H1 (cell line): ENCODE data around the gene SIX1. TPM values are rescaled to one million over a fixed set of nuclear protein-coding genes. Genes with fewer than 3 reads are reported as not detected.

Source experiments
- CTCF ChIA-PET: fragments of 300-600 bp; sonication (Branson Sonifier 250); formaldehyde crosslinking; loops from one replicate; lab custom pipeline; 2021; ENCODE audit not compliant: partially characterized antibody; lab: Charles Lee
- POLR2A ChIA-PET: fragments of 300-600 bp; sonication (Branson Sonifier 250); formaldehyde crosslinking; loops from one replicate; lab custom pipeline; 2021; ENCODE audit warnings: inconsistent platforms; ENCODE audit not compliant: partially characterized antibody; lab: Charles Lee
- DNase-seq, 2 experiments: peaks; one replicate each; pipeline versions ENCODE4 v3.0.0 to v3.0.0-alpha.2; 2010 to 2022; ENCODE audit warnings: low spot score in 2 of 2, low read depth in 1 of 2, mixed read lengths in 1 of 2
- FAIRE-seq: peaks from 2 replicates; lab custom pipeline; 2011; peaks lifted over from hg19 to GRCh38; lab: Jason Lieb, UNC
- H2AFZ ChIP-seq: 2 replicates; pipeline ENCODE4 v1.8.1; 2012; ENCODE audit warnings: low read length, inconsistent platforms
- H2AK5ac ChIP-seq: 2 replicates; pipeline ENCODE4 v1.6.1; 2013; ENCODE audit warnings: low read depth, low read length
- H2BK120ac ChIP-seq: replicated peaks from 2 replicates; pipeline ENCODE3; 2013; ENCODE audit warnings: low read depth, low read length, inconsistent platforms
- H2BK12ac ChIP-seq: 2 replicates; pipeline ENCODE4 v1.6.1; 2013; ENCODE audit warnings: low read depth, low read length
- H2BK15ac ChIP-seq: 2 replicates; pipeline ENCODE4 v1.6.1; 2013; ENCODE audit warnings: low read length
- H2BK20ac ChIP-seq: 2 replicates; pipeline ENCODE4 v1.6.1; 2013; ENCODE audit warnings: low read length
- H2BK5ac ChIP-seq: 2 replicates; pipeline ENCODE4 v1.6.1; 2013; ENCODE audit warnings: low read depth, low read length
- H3K14ac ChIP-seq: 2 replicates; pipeline ENCODE4 v1.6.1; 2013; ENCODE audit warnings: inconsistent platforms; ENCODE audit not compliant: insufficient read length
- H3K18ac ChIP-seq: 2 replicates; pipeline ENCODE4 v1.6.1; 2013; ENCODE audit warnings: low read length; ENCODE audit errors: extremely low read depth
- H3K23ac ChIP-seq: 2 replicates; pipeline ENCODE4 v1.6.1; 2013; ENCODE audit warnings: inconsistent platforms; ENCODE audit not compliant: insufficient read length
- H3K23me2 ChIP-seq: 2 replicates; pipeline ENCODE4 v1.6.1; 2013; ENCODE audit warnings: low read depth, low read length
- H3K27ac ChIP-seq: 2 replicates; pipeline ENCODE4 v1.6.1; 2011; ENCODE audit warnings: low read depth, low read length, inconsistent platforms
- H3K27me3 ChIP-seq, 4 experiments: replicated peaks in 1 of 4; 1 replicate in 1 of 4; 2 replicates in 3 of 4; pipeline versions ENCODE4 v1.6.1 to v1.8.1; 2011 to 2013; ENCODE audit warnings: low read length in 3 of 4, mild to moderate bottlenecking in 3 of 4, inconsistent platforms in 2 of 4, mixed read lengths in 2 of 4, moderate library complexity in 1 of 4; ENCODE audit not compliant: control insufficient read depth in 3 of 4, insufficient read depth in 3 of 4; ENCODE audit errors: extremely low read depth in 1 of 4
- H3K36me3 ChIP-seq, 4 experiments: 2 replicates each; pipeline versions ENCODE4 v1.6.1 to v1.8.1; 2011 to 2013; ENCODE audit warnings: mild to moderate bottlenecking in 4 of 4, low read length in 3 of 4, moderate library complexity in 2 of 4, control low read depth in 1 of 4, inconsistent platforms in 1 of 4; ENCODE audit not compliant: insufficient read depth in 4 of 4, control insufficient read depth in 2 of 4
- H3K4ac ChIP-seq: replicated peaks from 2 replicates; pipeline ENCODE3; 2013; ENCODE audit warnings: low read length, low read depth, mixed read lengths, inconsistent platforms; ENCODE audit not compliant: insufficient read length
- H3K4me1 ChIP-seq, 4 experiments: replicated peaks in 1 of 4; 1 replicate in 1 of 4; 2 replicates in 3 of 4; pipeline versions ENCODE4 v1.6.1 to v1.8.1; 2011 to 2013; ENCODE audit warnings: low read length in 3 of 4, inconsistent platforms in 2 of 4, mixed read lengths in 1 of 4; ENCODE audit not compliant: insufficient read depth in 4 of 4, control insufficient read depth in 3 of 4
- H3K4me2 ChIP-seq, 2 experiments: 2 replicates each; pipeline versions ENCODE4 v1.6.1 to v1.8.1; 2011 to 2013; ENCODE audit warnings: low read depth in 2 of 2, low read length in 2 of 2, control low read depth in 1 of 2, inconsistent platforms in 1 of 2, mild to moderate bottlenecking in 1 of 2; ENCODE audit not compliant: insufficient read depth in 1 of 2
- H3K4me3 ChIP-seq, 4 experiments: fragments of 200-600, 300-600 bp in 1 of 4; sonication (generic), shearing (Covaris generic), sonication (Bioruptor Twin) in 1 of 4; 2 replicates each; pipeline versions ENCODE4 v1.5.1 to v1.8.1; 2011 to 2016; ENCODE audit warnings: low read length in 4 of 4, low read depth in 3 of 4, control low read depth in 2 of 4, inconsistent platforms in 2 of 4, mild to moderate bottlenecking in 2 of 4, mixed read lengths in 1 of 4, moderate library complexity in 1 of 4; ENCODE audit not compliant: insufficient read depth in 2 of 4; ENCODE audit errors: extremely low read depth in 1 of 4
- H3K56ac ChIP-seq: replicated peaks from 2 replicates; pipeline ENCODE3; 2013; ENCODE audit warnings: low read depth, mild to moderate bottlenecking, mixed read lengths, low read length, inconsistent platforms; ENCODE audit not compliant: insufficient read length
- H3K79me1 ChIP-seq: 2 replicates; pipeline ENCODE4 v1.6.1; 2013; ENCODE audit warnings: low read depth, low read length, control low read depth
- H3K79me2 ChIP-seq, 2 experiments: 2 replicates each; pipeline versions ENCODE4 v1.6.1 to v1.8.1; 2012 to 2013; ENCODE audit warnings: low read length in 2 of 2, mild to moderate bottlenecking in 2 of 2, inconsistent platforms in 1 of 2; ENCODE audit not compliant: insufficient read depth in 2 of 2, control insufficient read depth in 1 of 2
- H3K9ac ChIP-seq, 4 experiments: replicated peaks in 1 of 4; 1 replicate in 1 of 4; 2 replicates in 3 of 4; pipeline versions ENCODE4 v1.6.1 to v1.8.1; 2011 to 2013; ENCODE audit warnings: low read depth in 3 of 4, low read length in 3 of 4, control low read depth in 2 of 4, mild to moderate bottlenecking in 2 of 4, moderate library complexity in 2 of 4, inconsistent platforms in 1 of 4; ENCODE audit errors: extremely low read depth in 1 of 4
- H3K9me3 ChIP-seq, 2 experiments: 2 replicates each; pipeline versions ENCODE4 v1.6.1 to v1.8.1; 2012 to 2013; ENCODE audit warnings: mild to moderate bottlenecking in 2 of 2, moderate library complexity in 2 of 2, control low read depth in 1 of 2, inconsistent platforms in 1 of 2, low read depth in 1 of 2, low read length in 1 of 2, mixed read lengths in 1 of 2; ENCODE audit not compliant: insufficient read depth in 2 of 2
- H4K20me1 ChIP-seq, 2 experiments: replicated peaks in 1 of 2; 2 replicates each; pipeline versions ENCODE3 to v1.8.1; 2011 to 2013; ENCODE audit warnings: inconsistent platforms in 2 of 2, low read length in 2 of 2, mild to moderate bottlenecking in 1 of 2; ENCODE audit not compliant: insufficient read depth in 2 of 2, control insufficient read depth in 1 of 2
- H4K5ac ChIP-seq: 2 replicates; pipeline ENCODE4 v1.6.1; 2013; ENCODE audit warnings: low read length, low read depth, mixed read lengths, inconsistent platforms; ENCODE audit not compliant: insufficient read length
- H4K8ac ChIP-seq: 2 replicates; pipeline ENCODE4 v1.8.0; 2013; ENCODE audit warnings: mild to moderate bottlenecking, moderate library complexity, low read length, inconsistent platforms; ENCODE audit not compliant: insufficient read depth; ENCODE audit errors: extremely low read depth
- H4K91ac ChIP-seq: replicated peaks from 2 replicates; pipeline ENCODE3; 2013; ENCODE audit warnings: low read length, mixed read lengths, inconsistent platforms; ENCODE audit not compliant: insufficient read length
- CHD2 ChIP-seq: IDR thresholded peaks from 2 replicates; pipeline ENCODE4 v1.6.1; 2012; ENCODE audit warnings: low read length, improper control_type of control experiment
- CTBP2 ChIP-seq: IDR thresholded peaks from 2 replicates; pipeline ENCODE4 v1.7.0; 2011; ENCODE audit warnings: borderline replicate concordance, mild to moderate bottlenecking, moderate library complexity, mixed read lengths, low read length; ENCODE audit not compliant: insufficient read depth, insufficient read length
- EZH2 ChIP-seq: fragments of 200-600 bp; sonication (generic); IDR thresholded peaks from 2 replicates; pipeline ENCODE4 v1.7.1; 2012; ENCODE audit warnings: low read depth, mild to moderate bottlenecking, moderate library complexity, low read length, inconsistent platforms; ENCODE audit not compliant: severe bottlenecking
- FOSL1 ChIP-seq: IDR thresholded peaks from 2 replicates; pipeline ENCODE4 v1.6.1; 2011; ENCODE audit warnings: mild to moderate bottlenecking, low read depth, low read length, moderate library complexity; ENCODE audit not compliant: insufficient read depth
- JUN ChIP-seq: IDR thresholded peaks from 2 replicates; pipeline ENCODE4 v1.6.1; 2011; ENCODE audit warnings: low read depth, mild to moderate bottlenecking, improper control_type of control experiment, low read length
- SRF ChIP-seq: IDR thresholded peaks from 2 replicates; pipeline ENCODE4 v1.6.1; 2011; ENCODE audit warnings: mild to moderate bottlenecking, low read depth, low read length, moderate library complexity
- SUZ12 ChIP-seq: fragments of 200-600 bp; sonication (generic); IDR thresholded peaks from 2 replicates; pipeline ENCODE4 v1.6.1; 2012; ENCODE audit warnings: mild to moderate bottlenecking, inconsistent platforms, low read length, moderate library complexity, mixed read lengths
- TAF1 ChIP-seq: IDR thresholded peaks from 2 replicates; pipeline ENCODE4 v1.6.1; 2011; ENCODE audit warnings: mild to moderate bottlenecking, low read depth, low read length
- polyA plus RNA-seq, 7 experiments: library from polyadenylated mRNA; depleted of rRNA in 3 of 7; stranded (reverse) in 5 of 7; unstranded in 2 of 7; fragments of >200 nt in 5 of 7; fragments of 200-250 nt in 2 of 7; gene quantifications; 1 replicate in 5 of 7; 2 replicates in 1 of 7; 4 replicates in 1 of 7; pipeline versions ENCODE4 v1.2.1 to v1.2.3, GENCODE V29; 2011 to 2013; ENCODE audit warnings: missing spikeins in 2 of 7, mixed read lengths in 2 of 7
- total RNA-seq: library from RNA; stranded (reverse); fragmentation: NEBNext Ultra II Directional; extraction: Animal tissue kit (Norgen Biotek cat#: 25700); gene quantifications from 2 replicates; pipeline ENCODE4 v1.2.1, GENCODE V29; 2021

The SIX1 gene
- total and polyA plus RNA-seq, 2 of the 8 experiments (the other 6 are each of a cell fraction or from before 2014, with no cell fraction given): 0.03 to 0.69 TPM

- no peak overlapping the region for H3K27ac ChIP-seq
- no peak overlapping the region for H3K9ac ChIP-seq
- H4K5ac ChIP-seq: no peak overlapping the region
- DNase-seq (no peak), FAIRE-seq (no peak)
- no peak overlapping the region for H3K23ac ChIP-seq
- no peak overlapping the region for H3K14ac ChIP-seq
- H2BK15ac ChIP-seq: no peak overlapping the region
- no peak overlapping the region for H3K4me2 ChIP-seq
- no peak overlapping the region for H2AFZ ChIP-seq
- H2AK5ac ChIP-seq: no peak overlapping the region
- H3K27me3 ChIP-seq: no peaks in the 10 kb centered on the region
- H3K23me2 ChIP-seq: no peaks in the 10 kb centered on the region
- no peak overlapping the region for H3K4me3 ChIP-seq
- no peak overlapping the region for H3K4ac ChIP-seq
- no peak overlapping the region for H2BK20ac ChIP-seq
- no peak overlapping the region for H2BK120ac ChIP-seq
- no peak overlapping the region for H4K91ac ChIP-seq
- no peaks in the 10 kb centered on the region for H4K20me1 ChIP-seq
- no peak overlapping the region for H2BK12ac ChIP-seq
- ChIA-PET CTCF (no interaction called here), POLR2A (no interaction called here)
- H3K56ac ChIP-seq: no peak overlapping the region
- H3K18ac ChIP-seq: no peak overlapping the region
- peaks cover 2 to 9% (median 6%) of the 10 kb centered on the region in 4 experiments; a peak in 5 of 7 replicates for H3K4me1 ChIP-seq
- H3K79me1 ChIP-seq: no peaks in the 10 kb centered on the region
- no peak overlapping the region for H2BK5ac ChIP-seq
- TF ChIP-seq SUZ12 (no peak), JUN (no peak), CHD2 (no peak), EZH2 (no peak), SRF (no peak), FOSL1 (no peak), CTBP2 (no peak), TAF1 (no peak)
- no peaks in the 10 kb centered on the region for H3K79me2 ChIP-seq
- no peak overlapping the region for H4K8ac ChIP-seq
- no peaks in the 10 kb centered on the region for H3K9me3 ChIP-seq
- H3K36me3 ChIP-seq: no peaks in the 10 kb centered on the region
Observed at GRCh38 chr14:60677701-60678100, 28.4 kb upstream of the SIX1 start.
